Common myeloid progenitor, CD34-positive (primary cell): Measurements from ENCODE around the gene HSPA4L.

Source experiments
- CTCF ChIA-PET: fragments of 350-600 bp; sonication (Branson Sonifier 250); formaldehyde crosslinking; loops from one replicate; lab custom pipeline; 2021; ENCODE audit warnings: antibody characterized with exemption; lab: Charles Lee
- POLR2A ChIA-PET: fragments of 350-600 bp; sonication (Branson Sonifier 250); formaldehyde crosslinking; loops from one replicate; lab custom pipeline; 2021; ENCODE audit warnings: antibody characterized with exemption; lab: Charles Lee
- DNase-seq, 3 donors: peaks; one replicate each; pipeline versions ENCODE4 v3.0.0 to v3.0.0-alpha.2; 2013
- H3K27ac ChIP-seq, 2 experiments: 1 replicate in 1 of 2; 2 replicates in 1 of 2; pipeline ENCODE4 v1.7.0; 2013; ENCODE audit warnings: inconsistent platforms in 2 of 2, low read length in 2 of 2, mild to moderate bottlenecking in 2 of 2, low read depth in 1 of 2, moderate library complexity in 1 of 2; ENCODE audit not compliant: severe bottlenecking in 2 of 2, insufficient read depth in 1 of 2, poor library complexity in 1 of 2
- H3K27me3 ChIP-seq, 5 experiments: replicated peaks in 2 of 5; 1 replicate in 3 of 5; 2 replicates in 2 of 5; pipeline versions ENCODE4 v1.6.1 to v1.7.0; 2013; ENCODE audit warnings: low read length in 4 of 5, mild to moderate bottlenecking in 2 of 5, moderate library complexity in 2 of 5, inconsistent platforms in 1 of 5; ENCODE audit not compliant: insufficient read depth in 5 of 5, control insufficient read depth in 4 of 5
- H3K36me3 ChIP-seq, 4 experiments: 1 replicate in 2 of 4; 2 replicates in 2 of 4; pipeline versions ENCODE4 v1.6.1 to v1.7.0; 2013; ENCODE audit warnings: low read length in 3 of 4, control low read depth in 1 of 4, mild to moderate bottlenecking in 1 of 4; ENCODE audit not compliant: control insufficient read depth in 4 of 4, insufficient read depth in 4 of 4
- H3K4me1 ChIP-seq, 4 experiments: 1 replicate in 3 of 4; 2 replicates in 1 of 4; pipeline versions ENCODE4 v1.6.1 to v1.7.1; 2013; ENCODE audit warnings: low read length in 3 of 4, mild to moderate bottlenecking in 3 of 4, control low read depth in 1 of 4, inconsistent platforms in 1 of 4, moderate library complexity in 1 of 4; ENCODE audit not compliant: control insufficient read depth in 4 of 4, insufficient read depth in 4 of 4; ENCODE audit errors: control extremely low read depth in 1 of 4
- H3K4me3 ChIP-seq, 7 experiments: 1 replicate in 4 of 7; 2 replicates in 3 of 7; pipeline versions ENCODE4 v1.5.1 to v1.7.0; 2013; ENCODE audit warnings: mild to moderate bottlenecking in 7 of 7, low read length in 6 of 7, moderate library complexity in 6 of 7, inconsistent platforms in 2 of 7, low read depth in 2 of 7, control low read depth in 1 of 7; ENCODE audit not compliant: insufficient read depth in 4 of 7, control insufficient read depth in 1 of 7; ENCODE audit errors: extremely low read depth in 1 of 7
- H3K9me3 ChIP-seq, 5 experiments: 1 replicate in 4 of 5; 2 replicates in 1 of 5; pipeline versions ENCODE4 v1.6.1 to v1.7.1; 2013; ENCODE audit warnings: low read length in 4 of 5, mild to moderate bottlenecking in 2 of 5, inconsistent platforms in 1 of 5, low read depth in 1 of 5, moderate library complexity in 1 of 5; ENCODE audit not compliant: control insufficient read depth in 4 of 5, insufficient read depth in 2 of 5; ENCODE audit errors: control extremely low read depth in 1 of 5
- WGBS: methylation state at CpG from one replicate; pipeline ENCODE4 v1.1.5; 2013; ENCODE audit not compliant: insufficient coverage; 5-methylcytosine and 5-hydroxymethylcytosine counted together

HSPA4L gene

DNA sequence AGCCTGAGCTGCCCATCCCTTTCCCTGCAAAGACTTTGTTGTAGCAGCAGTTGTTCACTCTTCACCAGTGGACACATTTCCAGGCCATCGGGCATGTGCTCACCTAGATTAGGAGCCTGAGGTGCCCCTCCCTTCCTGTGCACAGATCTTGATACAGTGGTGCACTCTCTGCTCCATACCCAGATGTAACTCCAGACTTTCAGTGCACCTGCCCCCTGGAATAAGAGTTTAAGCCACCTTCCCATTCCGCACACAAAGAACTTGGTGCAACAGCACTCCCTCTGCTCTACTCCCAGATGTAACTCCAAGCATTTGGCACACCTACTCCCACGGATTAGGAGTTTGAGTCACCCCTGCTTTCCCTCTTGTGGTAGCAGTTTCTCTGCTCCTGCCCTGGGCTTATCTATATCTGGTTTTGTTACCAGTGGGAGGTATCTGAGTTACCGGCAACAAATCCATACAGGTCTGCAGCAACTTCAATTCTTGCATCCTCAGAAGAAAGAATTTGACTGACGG is 62.5 kb downstream of the HSPA4L start:
- no peak for DNase-seq
- Histone ChIP-seq H3K27ac (no peak overlapping the region), H3K4me3 (no peak overlapping the region), H3K4me1 (no peaks in the 10 kb centered on the region), H3K27me3 (no peaks in the 10 kb centered on the region), H3K9me3 (peaks cover 2 to 35% (median 10%) of the 10 kb centered on the region in 5 experiments), H3K36me3 (peaks cover 0 to 8% (median 1%) of the 10 kb centered on the region in 4 experiments)
- POLR2A ChIA-PET: no interaction called here
- WGBS: 97% methylated on average over 4 of the region's 5 CpGs
- CTCF ChIA-PET: interaction anchor here (0.6 kb wide), 1 partner anchor 881 kb away, joined by 3 read pairs; no protein-coding TSS in a partner anchor

- Histone ChIP-seq H3K36me3 (peaks cover 0 to 8% (median 1%) of the 10 kb centered on the region in 4 experiments), H3K4me3 (no peak overlapping the region), H3K27me3 (no peaks in the 10 kb centered on the region), H3K4me1 (no peaks in the 10 kb centered on the region), H3K27ac (no peak overlapping the region), H3K9me3 (peaks cover 5 to 48% (median 12%) of the 10 kb centered on the region in 5 experiments)
- POLR2A ChIA-PET: no interaction called here
- DNase-seq: no peak
- CTCF ChIA-PET: no interaction called here
Observed at GRCh38 chr4:127846061-127846460, 63.9 kb downstream of the HSPA4L start.

DNA sequence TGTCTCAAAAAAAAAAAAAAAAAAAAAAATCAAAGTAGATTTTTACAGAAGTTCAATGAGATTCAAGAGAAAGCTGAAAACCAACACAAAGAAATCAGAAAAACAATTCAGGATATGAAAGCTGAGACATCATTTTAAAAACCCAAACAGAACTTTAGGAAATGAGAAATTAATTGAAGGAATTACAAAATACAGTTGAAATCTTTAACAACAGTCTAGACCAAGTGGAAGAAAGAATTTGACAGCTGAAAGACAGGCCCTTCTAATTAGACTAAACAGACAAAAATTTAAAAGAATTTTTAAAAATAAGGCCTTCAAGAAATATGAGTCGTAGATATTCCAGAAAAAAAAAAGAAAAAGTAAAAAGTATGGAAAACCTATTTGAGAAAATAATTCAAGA is 64.6 kb downstream of the HSPA4L start:
- DNase-seq: no peak
- H3K4me3 ChIP-seq: no peak overlapping the region
- peaks cover 5 to 52% (median 12%) of the 10 kb centered on the region in 5 experiments for H3K9me3 ChIP-seq
- H3K27me3 ChIP-seq: no peaks in the 10 kb centered on the region
- H3K27ac ChIP-seq: no peak overlapping the region
- H3K4me1 ChIP-seq: no peaks in the 10 kb centered on the region
- CTCF ChIA-PET: no interaction called here
- H3K36me3 ChIP-seq: peaks cover 0 to 8% (median 1%) of the 10 kb centered on the region in 4 experiments
- WGBS: no CpG with 5 or more reads among the region's 1 CpG
- POLR2A ChIA-PET: no interaction called here

- Histone ChIP-seq H3K36me3 (peaks cover 0 to 2% (median 0%) of the 10 kb centered on the region in 4 experiments), H3K9me3 (peaks cover 9 to 67% (median 12%) of the 10 kb centered on the region in 5 experiments), H3K4me3 (no peak overlapping the region), H3K4me1 (no peaks in the 10 kb centered on the region), H3K27me3 (no peaks in the 10 kb centered on the region), H3K27ac (no peak overlapping the region)
- ChIA-PET POLR2A (no interaction called here), CTCF (no interaction called here)
- DNase-seq: peak in 2 of 3 donors; percentile 33 to 40
- no CpG with 5 or more reads among the region's 1 CpG for WGBS
Observed at GRCh38 chr4:127849505-127850234, 67.5 kb downstream of the HSPA4L start.

- H3K4me1 ChIP-seq: peaks cover 0 to 8% (median 3%) of the 10 kb centered on the region in 4 experiments
- ChIA-PET POLR2A (interaction anchor here (0.7 kb wide), 1 partner anchor 74 kb away, joined by 8 read pairs; no protein-coding TSS in a partner anchor), CTCF (interaction anchor here (0.6 kb wide), 1 partner anchor 325 kb away, joined by 3 read pairs; no protein-coding TSS in a partner anchor)
- WGBS: no CpG with 5 or more reads among the region's 1 CpG
- H3K27ac ChIP-seq: no peak overlapping the region
- H3K27me3 ChIP-seq: no peaks in the 10 kb centered on the region
- no peak for DNase-seq
- H3K9me3 ChIP-seq: peaks cover 3 to 51% (median 10%) of the 10 kb centered on the region in 5 experiments
- H3K36me3 ChIP-seq: no peaks in the 10 kb centered on the region
- no peak overlapping the region for H3K4me3 ChIP-seq
Observed at GRCh38 chr4:127852661-127853060, 70.5 kb downstream of the HSPA4L start.

DNA sequence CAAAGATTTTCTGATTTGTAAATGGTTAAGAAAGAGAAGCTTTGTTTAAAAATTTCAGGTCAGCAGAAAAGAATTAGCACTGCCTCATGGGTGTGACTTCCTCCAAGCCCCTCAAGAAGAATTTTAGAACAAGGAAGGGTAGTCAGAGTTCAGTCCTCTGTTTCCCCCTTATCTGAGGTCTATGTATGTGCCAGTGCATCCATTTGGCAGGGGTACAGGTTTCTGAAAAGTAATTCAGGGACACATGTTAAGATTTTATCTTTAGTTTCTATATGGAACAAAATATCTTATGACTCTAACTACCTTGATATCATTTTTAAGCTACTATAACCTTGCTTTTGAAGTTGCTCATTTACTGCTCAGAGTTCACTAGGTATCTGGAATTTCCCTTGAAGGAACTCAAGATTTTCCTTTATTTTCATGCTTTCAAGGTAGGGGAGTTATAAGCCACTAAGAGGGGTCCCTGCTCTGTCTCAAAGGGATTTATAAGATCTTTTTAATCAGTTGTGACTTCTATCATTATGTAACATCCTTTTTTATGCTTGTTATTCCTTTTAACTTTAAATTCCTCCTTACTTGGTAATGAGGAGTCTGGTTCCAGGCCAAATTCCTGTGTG is 74.2 kb downstream of the HSPA4L start:
- no peaks in the 10 kb centered on the region for H3K27me3 ChIP-seq
- peaks cover 0 to 8% (median 3%) of the 10 kb centered on the region in 4 experiments for H3K4me1 ChIP-seq
- no peak overlapping the region for H3K27ac ChIP-seq
- peaks cover 0 to 32% (median 6%) of the 10 kb centered on the region in 5 experiments for H3K9me3 ChIP-seq
- ChIA-PET POLR2A (no interaction called here), CTCF (no interaction called here)
- no peak for DNase-seq
- H3K4me3 ChIP-seq: no peak overlapping the region
- no peaks in the 10 kb centered on the region for H3K36me3 ChIP-seq
